OCI-LY1 (cell line): ENCODE data around the gene ARHGEF40.

Experiments
- H2AFZ ChIP-seq: fragments of 200-600 bp; sonication (generic), shearing (Covaris generic); 2 replicates; pipeline ENCODE4 v1.6.0; 2014; ENCODE audit warnings: antibody characterized with exemption, mild to moderate bottlenecking, low read length
- H3F3A ChIP-seq: fragments of 200-600 bp; sonication (generic), shearing (Covaris generic); 2 replicates; pipeline ENCODE4 v1.6.0; 2014; ENCODE audit warnings: mild to moderate bottlenecking, antibody characterized with exemption, low read length, moderate library complexity; ENCODE audit not compliant: insufficient read depth
- H3K27ac ChIP-seq: fragments of 200-600 bp; sonication (generic); 2 replicates; pipeline ENCODE4 v1.5.1; 2014; ENCODE audit warnings: low read length, mixed run types, mild to moderate bottlenecking, low read depth; ENCODE audit not compliant: poor library complexity, severe bottlenecking
- H3K27me3 ChIP-seq: fragments of 200-600 bp; sonication (generic); 2 replicates; pipeline ENCODE4 v1.6.0; 2014; ENCODE audit warnings: antibody characterized with exemption, mild to moderate bottlenecking, low read length, moderate library complexity; ENCODE audit not compliant: insufficient read depth
- H3K36me3 ChIP-seq: fragments of 200-600 bp; sonication (generic); 2 replicates; pipeline ENCODE4 v1.6.1; 2014; ENCODE audit warnings: mild to moderate bottlenecking, antibody characterized with exemption, low read length, moderate library complexity, mixed read lengths; ENCODE audit not compliant: insufficient read depth
- H3K4me1 ChIP-seq: fragments of 200-600 bp; sonication (generic); 2 replicates; pipeline ENCODE4 v1.5.1; 2014; ENCODE audit warnings: mild to moderate bottlenecking, low read length, moderate library complexity; ENCODE audit not compliant: insufficient read depth, severe bottlenecking
- H3K4me2 ChIP-seq: fragments of 200-600 bp; sonication (generic), shearing (Covaris generic); 2 replicates; pipeline ENCODE4 v1.6.1; 2014; ENCODE audit warnings: low read length
- H3K4me3 ChIP-seq: fragments of 200-600 bp; sonication (generic); 2 replicates; pipeline ENCODE4 v1.5.1; 2014; ENCODE audit warnings: low read length, low read depth, mild to moderate bottlenecking, mixed read lengths; ENCODE audit not compliant: poor library complexity, severe bottlenecking
- H3K79me2 ChIP-seq: fragments of 200-600 bp; shearing (Covaris generic); 2 replicates; pipeline ENCODE4 v1.6.1; 2016; ENCODE audit warnings: mixed run types, low read length, mixed read lengths; ENCODE audit not compliant: insufficient read depth
- H3K9ac ChIP-seq: fragments of 200-600 bp; sonication (generic), shearing (Covaris generic); 2 replicates; pipeline ENCODE4 v1.6.1; 2014; ENCODE audit warnings: mild to moderate bottlenecking, low read length, mixed read lengths
- H3K9me2 ChIP-seq: fragments of 200-600 bp; sonication (generic), shearing (Covaris generic); 2 replicates; pipeline ENCODE4 v1.6.1; 2014; ENCODE audit warnings: low read depth, mild to moderate bottlenecking, low read length, mixed read lengths
- H3K9me3 ChIP-seq: fragments of 200-600 bp; shearing (Covaris generic); 2 replicates; pipeline ENCODE4 v1.6.1; 2014; ENCODE audit warnings: low read length, mixed read lengths
- H4K20me1 ChIP-seq: fragments of 200-600 bp; sonication (generic), shearing (Covaris generic); 2 replicates; pipeline ENCODE4 v1.6.0; 2016; ENCODE audit warnings: mild to moderate bottlenecking, low read length; ENCODE audit not compliant: insufficient read depth
- EZH2 ChIP-seq: fragments of 200-600 bp; sonication (generic), shearing (Covaris generic); IDR thresholded peaks from 2 replicates; pipeline ENCODE4 v1.8.0; 2017; ENCODE audit warnings: borderline replicate concordance, mixed run types, mild to moderate bottlenecking, antibody characterized with exemption, low read length, moderate library complexity, mixed read lengths
- TF ChIP-seq, protein P1 (sequence below): fragments of 200-600 bp; sonication (generic), shearing (Covaris generic); IDR thresholded peaks from 2 replicates; pipeline ENCODE4 v1.5.1; 2017; ENCODE audit warnings: mild to moderate bottlenecking, antibody characterized with exemption, low read length, moderate library complexity, mixed read lengths

ARHGEF40 gene

DNA sequence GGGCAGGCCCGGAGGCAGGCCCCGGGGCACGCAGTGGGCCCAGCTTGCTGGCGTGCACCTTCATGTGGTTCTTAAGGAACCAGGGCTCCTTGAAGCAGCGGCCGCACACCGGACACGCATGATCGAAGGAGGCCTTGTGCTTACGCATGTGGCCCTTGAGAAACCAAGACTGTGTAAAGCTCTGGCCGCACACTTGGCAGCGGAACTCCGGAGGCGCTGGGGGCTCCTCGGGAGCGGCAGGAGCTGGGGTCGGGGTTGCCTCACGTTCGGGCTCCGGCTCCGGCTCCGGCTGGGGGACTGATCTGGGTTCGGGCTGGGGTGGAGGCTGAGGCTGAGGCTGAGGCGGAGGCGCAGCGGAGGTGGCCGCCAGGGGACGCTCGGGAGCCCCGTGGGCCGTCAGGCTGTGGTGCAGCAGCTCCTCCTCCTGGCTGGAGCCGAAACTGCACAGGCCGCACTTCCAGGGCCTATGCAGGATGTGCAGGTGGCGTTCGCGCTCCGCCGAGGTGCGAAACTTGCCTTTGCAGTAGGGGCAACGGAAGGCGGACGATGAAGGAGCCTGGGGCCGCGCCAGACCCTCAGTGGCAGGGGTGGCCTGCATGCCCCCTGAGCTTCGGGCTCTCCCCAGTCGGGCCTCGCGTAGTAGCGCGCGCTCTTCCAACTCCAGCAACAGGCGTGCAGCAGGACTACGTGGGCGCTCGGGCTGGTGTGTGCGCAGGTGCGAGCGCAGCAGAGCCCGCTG lies 22.3 kb downstream of the ARHGEF40 start:
- H3K36me3 ChIP-seq, result no peaks in the 10 kb centered on the region
- H3K9me2 ChIP-seq, result no peaks in the 10 kb centered on the region
- H3K9ac ChIP-seq, result no peak overlapping the region
- TF ChIP-seq, protein P1, sequence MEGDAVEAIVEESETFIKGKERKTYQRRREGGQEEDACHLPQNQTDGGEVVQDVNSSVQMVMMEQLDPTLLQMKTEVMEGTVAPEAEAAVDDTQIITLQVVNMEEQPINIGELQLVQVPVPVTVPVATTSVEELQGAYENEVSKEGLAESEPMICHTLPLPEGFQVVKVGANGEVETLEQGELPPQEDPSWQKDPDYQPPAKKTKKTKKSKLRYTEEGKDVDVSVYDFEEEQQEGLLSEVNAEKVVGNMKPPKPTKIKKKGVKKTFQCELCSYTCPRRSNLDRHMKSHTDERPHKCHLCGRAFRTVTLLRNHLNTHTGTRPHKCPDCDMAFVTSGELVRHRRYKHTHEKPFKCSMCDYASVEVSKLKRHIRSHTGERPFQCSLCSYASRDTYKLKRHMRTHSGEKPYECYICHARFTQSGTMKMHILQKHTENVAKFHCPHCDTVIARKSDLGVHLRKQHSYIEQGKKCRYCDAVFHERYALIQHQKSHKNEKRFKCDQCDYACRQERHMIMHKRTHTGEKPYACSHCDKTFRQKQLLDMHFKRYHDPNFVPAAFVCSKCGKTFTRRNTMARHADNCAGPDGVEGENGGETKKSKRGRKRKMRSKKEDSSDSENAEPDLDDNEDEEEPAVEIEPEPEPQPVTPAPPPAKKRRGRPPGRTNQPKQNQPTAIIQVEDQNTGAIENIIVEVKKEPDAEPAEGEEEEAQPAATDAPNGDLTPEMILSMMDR, result peak; percentile 100
- no peak for TF ChIP-seq EZH2
- peak overlapping the region; percentile 38; the same call in 1 of the 2 replicates for H3K4me2 ChIP-seq
- no peak overlapping the region for H2AFZ ChIP-seq
- no peaks in the 10 kb centered on the region for H3K9me3 ChIP-seq
- no peaks in the 10 kb centered on the region for H3K79me2 ChIP-seq
- no peaks in the 10 kb centered on the region for H4K20me1 ChIP-seq
- H3F3A ChIP-seq, result no peaks in the 10 kb centered on the region
- no peak overlapping the region for H3K27ac ChIP-seq
- H3K4me1 ChIP-seq, result peaks cover 4% of the 10 kb centered on the region
- H3K4me3 ChIP-seq, result no peak overlapping the region
- no peaks in the 10 kb centered on the region for H3K27me3 ChIP-seq

DNA sequence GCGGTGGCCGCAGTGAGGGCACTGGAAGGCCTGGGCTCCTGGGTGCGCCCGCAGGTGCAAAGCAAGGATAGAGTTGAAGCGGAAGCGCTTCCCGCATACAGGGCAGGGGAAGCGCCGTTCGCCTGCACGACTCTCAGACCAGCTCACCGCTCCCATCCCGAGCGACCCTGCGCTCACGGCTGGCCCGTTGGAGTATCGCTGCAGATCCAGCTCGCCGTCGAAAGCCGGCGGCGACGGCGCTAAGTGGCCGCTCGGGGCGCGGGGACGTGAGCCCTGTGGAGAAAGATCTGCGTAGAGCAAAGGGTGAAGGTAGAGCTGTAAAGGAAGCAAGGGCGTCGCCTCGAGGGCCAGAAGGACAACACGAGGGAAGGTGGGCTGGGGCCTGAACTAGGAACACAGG lies 22.9 kb downstream of the ARHGEF40 start:
- H3K27ac ChIP-seq, result no peak overlapping the region
- TF ChIP-seq, protein P1, result no peak
- TF ChIP-seq EZH2, result no peak
- no peaks in the 10 kb centered on the region for H3K9me2 ChIP-seq
- no peak overlapping the region for H3K4me2 ChIP-seq
- H3K27me3 ChIP-seq, result no peaks in the 10 kb centered on the region
- H3K4me3 ChIP-seq, result no peak overlapping the region
- no peaks in the 10 kb centered on the region for H3K9me3 ChIP-seq
- H3K4me1 ChIP-seq, result peaks cover 4% of the 10 kb centered on the region
- H3K79me2 ChIP-seq, result no peaks in the 10 kb centered on the region
- H3K9ac ChIP-seq, result no peak overlapping the region
- no peaks in the 10 kb centered on the region for H3F3A ChIP-seq
- H4K20me1 ChIP-seq, result no peaks in the 10 kb centered on the region
- no peak overlapping the region for H2AFZ ChIP-seq
- H3K36me3 ChIP-seq, result no peaks in the 10 kb centered on the region

DNA sequence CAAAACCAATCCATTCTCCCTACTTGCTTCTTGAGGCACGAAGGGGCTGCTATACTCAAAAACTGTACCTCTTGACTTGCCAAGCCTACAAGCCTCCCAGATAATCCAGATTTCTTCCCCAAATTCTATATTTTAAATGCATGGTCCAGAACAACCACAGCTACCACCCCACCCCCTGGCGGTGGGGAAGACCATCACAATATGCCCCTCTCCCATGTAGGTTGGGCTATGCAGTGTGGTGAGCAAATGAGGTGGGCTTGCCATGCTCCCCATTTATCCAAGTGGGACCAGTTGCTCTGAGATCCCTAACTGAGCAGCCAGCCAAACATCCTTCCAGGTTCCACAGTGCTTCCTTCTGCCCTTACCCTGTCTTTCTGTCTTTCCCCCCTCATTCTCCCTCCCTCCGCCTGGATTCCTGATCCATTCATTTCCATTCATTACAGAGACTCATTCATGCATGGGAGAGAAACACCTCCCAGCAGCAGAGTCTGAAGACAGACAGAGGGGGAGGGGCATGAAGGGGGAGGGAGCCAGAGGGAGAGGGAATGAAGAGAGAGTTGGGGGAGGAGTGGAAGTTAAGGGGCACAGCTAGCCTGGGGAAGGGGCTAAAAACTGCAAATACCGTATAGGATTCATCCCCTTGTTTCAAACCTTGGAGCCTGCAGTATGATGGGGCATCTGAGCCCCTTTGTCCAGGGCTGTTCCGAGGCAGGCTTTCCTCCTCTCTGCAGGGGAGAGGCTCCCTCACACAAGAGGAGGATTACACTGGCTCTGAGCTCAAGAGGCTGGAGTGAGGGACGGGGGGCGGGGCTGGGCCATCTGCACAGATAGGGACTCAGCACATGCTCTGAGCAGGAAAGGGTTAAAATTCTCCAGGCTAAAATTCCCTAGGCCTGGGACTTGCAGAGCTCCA lies 23.9 kb downstream of the ARHGEF40 start:
- TF ChIP-seq, protein P1, result peak; percentile 39; the same call in 1 of the 2 replicates
- TF ChIP-seq EZH2, result no peak
- Histone ChIP-seq H3F3A (no peaks in the 10 kb centered on the region), H3K27me3 (no peaks in the 10 kb centered on the region), H3K27ac (no peak overlapping the region), H3K4me2 (no peak overlapping the region), H3K4me3 (no peak overlapping the region), H3K4me1 (peaks cover 10% of the 10 kb centered on the region), H3K9me3 (no peaks in the 10 kb centered on the region), H3K9me2 (no peaks in the 10 kb centered on the region), H3K79me2 (no peaks in the 10 kb centered on the region), H2AFZ (no peak overlapping the region), H4K20me1 (no peaks in the 10 kb centered on the region), H3K9ac (no peak overlapping the region), H3K36me3 (no peaks in the 10 kb centered on the region)
